ENCODE data around the gene CLRN3.

The CLRN3 gene, protein sequence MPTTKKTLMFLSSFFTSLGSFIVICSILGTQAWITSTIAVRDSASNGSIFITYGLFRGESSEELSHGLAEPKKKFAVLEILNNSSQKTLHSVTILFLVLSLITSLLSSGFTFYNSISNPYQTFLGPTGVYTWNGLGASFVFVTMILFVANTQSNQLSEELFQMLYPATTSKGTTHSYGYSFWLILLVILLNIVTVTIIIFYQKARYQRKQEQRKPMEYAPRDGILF
- 0 reads per million in 4 experiments for total RNA-seq

DNA sequence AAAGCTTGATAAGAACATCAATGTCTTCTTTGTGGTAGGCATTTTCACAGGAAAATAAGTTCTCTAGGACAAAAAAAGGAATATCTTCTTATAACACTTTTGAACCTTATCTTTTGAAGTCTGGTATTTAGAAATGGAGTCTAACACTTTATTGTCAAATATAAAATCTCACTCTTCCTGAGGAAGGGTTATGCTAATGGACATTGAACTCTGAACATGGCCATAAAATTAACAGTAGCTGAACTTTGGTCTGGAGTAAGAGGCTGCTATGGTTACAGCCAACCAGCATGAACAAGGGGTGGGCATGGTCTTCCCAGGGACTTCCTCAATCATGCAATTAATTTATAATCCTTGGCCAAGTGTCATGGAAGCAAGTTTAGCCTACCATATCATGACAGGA, at the start of gene CLRN3:
CLRN3 (minus strand) TSS at position 199 of the 400 bp plus-strand sequence; CDS start at position 42, 157 bp downstream.
- DNase-seq, result no peak

DNA sequence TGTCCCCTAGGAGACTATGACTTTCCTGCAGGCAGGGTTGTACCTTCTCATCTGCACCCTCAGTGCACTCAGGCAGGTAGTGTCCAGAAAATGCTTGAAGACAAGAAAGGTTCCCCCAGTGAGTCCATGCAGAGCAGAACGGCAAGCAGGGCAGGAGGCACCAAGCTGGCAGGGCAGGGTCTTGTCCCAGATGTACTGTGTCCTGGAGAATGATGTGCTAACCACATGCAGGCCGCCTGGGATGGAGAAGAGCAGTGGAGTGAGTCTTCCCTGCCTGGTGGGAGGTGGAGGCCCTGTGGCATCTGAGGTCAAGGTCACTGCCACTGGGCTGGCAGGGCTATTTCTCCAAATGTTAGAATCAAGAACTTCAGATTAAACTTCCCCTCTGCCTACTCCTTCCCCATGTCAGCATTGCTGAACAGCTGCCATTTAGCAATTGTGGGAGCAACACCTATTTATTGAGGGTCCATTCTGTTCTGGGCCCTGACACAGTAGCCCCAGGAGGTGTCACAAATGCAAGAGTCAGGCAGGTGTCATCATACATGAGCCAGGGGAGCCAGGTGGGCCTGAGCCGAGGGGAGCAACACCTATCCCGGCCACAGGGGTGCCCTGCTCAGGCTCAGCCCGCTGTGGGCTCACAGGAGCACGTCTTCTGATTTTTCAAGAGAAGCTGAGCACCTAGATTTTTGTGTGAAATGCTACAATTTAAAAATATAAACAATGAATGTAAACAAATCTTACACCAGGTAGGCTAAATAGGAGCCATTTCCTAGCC, 48.3 kb upstream of the CLRN3 start:
- DNase-seq, result no peak

DNA sequence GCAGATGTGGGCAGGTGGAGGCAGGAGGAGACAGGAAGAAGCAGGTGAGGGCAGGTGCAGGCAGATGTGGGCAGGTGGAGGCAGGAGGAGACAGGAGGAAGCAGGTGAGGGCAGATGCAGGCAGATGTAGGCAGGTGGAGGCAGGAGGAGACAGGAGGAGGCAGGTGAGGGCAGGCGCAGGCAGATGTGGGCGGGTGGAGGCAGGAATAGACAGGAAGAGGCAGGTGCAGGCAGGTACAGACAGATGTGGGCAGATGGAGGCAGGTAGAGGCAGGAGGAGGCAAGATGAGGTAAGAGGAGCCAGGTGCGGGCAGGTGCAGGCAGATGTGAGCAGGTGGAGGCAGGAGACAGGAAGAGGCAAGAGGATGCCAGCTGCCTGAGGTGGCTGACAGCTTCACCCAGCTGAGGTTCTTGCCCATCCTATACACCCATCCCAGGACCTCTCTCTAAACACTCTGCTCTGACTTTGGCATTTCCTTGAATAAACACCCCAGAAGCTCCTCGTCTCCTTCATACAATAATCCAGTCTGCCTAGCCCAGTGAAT, 47.1 kb upstream of the CLRN3 start:
- no peak for DNase-seq

DNA sequence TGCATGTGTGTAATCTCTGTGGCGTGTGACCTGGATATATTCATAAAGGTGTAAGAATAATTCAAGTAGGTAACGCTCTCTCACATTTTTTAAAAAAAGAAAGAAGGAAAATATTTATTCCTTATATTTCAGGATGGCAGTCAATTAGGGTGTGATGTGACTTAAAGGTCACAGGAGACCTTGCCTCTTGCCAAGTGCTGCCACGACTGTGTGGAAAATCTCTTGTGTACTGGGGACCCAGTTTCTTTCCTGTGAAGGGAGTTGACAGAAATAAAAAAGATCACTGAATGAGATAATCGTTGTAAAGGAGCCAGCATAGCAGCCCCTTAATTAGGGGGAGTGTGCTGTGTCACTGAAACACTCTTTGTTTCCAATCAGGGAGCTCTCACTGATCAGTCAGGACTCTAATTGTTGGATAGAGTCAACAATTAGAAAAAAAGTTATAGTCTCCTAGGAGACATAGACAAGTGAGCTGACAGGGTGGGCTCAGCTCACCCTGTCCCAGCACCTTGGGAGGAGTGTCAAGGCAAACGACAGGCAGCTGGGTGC, 45.2 kb upstream of the CLRN3 start:
- no peak for DNase-seq

DNA sequence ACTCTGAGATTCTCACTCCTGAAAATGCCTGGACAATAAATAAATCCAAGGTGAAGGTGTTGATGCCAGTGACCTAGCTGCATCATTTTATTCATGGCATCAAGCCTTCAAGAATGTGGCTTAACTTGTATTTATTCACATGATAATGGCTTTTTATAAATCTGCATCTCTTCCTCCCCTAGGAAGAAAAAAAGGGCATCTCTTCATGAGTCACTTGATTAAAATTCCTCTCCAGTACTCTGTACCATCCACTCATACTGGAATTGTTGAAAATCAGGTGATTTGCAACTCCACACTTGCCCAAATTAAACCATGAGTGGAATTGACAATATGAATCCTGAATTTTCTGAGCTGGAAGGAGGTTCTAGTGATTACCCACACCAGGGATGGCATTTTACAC, 44.3 kb upstream of the CLRN3 start:
- DNase-seq, result no peak

DNA sequence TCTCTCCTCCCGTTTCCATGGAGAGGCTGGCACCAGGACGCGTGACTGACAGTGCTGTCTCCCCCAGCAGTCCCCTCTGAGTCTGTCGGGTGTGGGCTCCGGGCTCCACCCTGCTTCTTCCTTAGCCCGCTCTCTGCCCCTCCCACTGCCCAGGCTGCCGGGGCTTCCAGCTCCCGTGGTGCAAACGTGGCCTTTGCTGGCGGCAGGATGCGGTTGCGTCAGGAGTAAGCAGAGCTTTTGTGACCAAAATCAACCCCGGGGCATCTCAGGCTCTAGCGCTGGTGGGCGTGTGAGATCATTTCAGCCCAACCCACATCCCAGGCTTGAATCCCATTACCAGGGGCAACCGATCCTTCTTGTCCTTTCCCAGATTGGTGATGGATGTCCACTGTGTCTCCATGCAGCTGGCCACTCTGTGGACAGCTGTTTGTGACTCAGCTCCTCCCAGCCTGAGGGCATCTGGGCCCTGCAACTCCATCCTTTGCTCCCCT, 42.4 kb upstream of the CLRN3 start:
- no peak for DNase-seq

DNA sequence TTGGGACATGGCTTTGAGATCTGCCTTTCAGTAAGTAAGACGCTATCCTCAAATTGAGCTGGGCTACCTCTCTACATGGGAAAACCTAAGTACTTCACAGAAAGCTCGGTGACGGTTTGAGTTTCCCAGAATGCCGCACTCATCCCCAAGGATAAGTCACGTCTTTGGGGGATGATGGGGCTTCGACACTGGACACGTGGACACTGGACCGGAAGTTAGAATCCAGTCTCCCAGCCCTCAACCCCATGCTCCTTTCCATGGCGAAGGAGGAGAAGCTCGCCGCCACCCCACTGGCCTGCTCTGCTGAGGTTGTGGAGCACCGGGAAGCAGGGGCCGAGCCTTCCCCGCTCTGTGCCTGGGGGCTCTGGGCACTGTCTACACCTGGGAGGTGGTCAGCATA, 41.6 kb upstream of the CLRN3 start:
- DNase-seq, result no peak

DNA sequence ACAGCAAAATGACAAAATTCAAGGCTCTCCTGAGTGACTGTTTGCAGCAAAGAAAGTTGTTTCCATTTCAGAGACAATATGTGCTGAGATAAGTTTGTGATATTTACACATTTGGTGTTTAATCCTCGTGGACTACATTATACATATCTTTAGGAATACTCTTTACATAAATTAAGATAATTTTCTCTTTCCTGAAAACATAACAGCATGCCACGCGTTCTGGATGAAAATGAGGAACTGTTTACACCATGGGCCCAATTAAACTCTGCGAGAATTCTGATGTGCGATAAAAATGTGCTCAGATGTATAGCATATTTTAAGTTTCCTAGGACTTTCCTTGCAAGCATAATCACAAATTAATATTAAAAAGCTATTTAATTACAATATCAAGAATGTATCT, 40.5 kb upstream of the CLRN3 start:
- no peak for DNase-seq

DNA sequence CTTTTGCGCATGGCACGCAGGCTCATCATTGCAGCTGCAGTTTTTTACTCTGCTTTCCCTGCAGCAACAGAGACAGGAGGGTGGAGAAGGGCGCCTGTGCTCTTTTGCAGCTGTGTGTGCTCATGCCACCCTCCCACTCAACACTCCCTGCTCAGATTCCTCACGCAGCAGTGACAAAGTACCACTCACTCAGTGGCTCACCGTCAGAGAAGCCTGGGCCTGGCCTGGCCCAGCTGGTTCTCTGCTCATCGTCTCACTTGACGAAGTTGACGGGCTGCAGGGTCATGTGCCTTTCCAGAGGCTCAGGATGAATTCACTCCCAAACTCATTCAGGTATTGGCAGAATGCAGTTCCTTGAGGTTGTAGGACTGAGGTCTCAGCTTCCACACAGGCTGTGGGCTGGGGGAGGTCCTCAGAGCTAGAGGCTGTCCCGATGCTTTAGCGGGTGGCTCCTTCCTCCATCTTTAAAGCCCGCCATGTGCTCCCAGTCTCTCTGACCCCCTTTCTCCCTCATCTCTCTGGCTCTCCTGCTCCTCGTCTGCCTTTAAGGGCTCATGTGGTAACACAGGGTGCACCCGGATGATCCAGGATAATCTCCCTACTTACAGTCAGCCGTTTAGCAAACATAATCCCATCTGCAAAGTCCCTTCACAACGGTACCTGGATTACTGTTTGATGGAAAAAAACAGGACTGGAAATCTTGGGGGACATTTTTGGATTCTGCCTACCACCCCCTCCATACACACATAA, 40.0 kb upstream of the CLRN3 start:
- no peak for DNase-seq

DNA sequence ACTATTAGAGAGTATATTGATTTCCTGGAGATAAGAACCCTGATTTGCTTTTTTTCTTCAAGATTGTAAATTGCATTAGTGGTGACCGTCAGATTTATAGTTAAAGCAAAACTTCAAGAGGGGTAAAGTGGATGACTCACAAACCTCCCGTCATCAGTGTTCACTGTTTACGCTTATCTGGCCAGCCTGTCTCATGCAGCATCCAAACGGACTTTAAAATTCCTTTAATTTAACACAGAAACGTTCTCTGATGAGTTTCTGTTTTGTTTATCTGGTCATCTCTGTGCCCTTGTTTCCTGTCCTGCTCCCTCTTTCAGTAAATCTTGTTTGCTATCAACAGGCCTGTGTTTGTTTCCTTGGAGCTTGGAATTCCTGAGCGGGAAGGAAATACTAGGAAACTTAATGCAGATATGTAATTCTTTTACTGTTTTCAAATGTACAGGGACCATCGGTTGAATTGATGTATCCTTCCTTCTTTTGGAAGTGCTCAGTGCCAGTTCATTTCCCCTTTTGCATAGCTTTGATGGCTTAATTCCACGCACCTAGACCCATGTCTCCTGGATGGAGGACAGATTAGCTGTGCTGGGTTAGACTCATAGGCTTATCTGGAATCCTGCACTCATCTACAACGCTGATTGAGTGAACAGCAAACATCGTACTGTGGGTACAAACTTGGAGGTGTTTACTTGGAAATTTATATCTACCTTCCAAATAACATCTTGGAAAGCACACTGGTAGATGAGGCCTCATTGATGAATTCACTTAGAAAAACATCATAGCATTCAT, 35.5 kb upstream of the CLRN3 start:
- no peak for DNase-seq

DNA sequence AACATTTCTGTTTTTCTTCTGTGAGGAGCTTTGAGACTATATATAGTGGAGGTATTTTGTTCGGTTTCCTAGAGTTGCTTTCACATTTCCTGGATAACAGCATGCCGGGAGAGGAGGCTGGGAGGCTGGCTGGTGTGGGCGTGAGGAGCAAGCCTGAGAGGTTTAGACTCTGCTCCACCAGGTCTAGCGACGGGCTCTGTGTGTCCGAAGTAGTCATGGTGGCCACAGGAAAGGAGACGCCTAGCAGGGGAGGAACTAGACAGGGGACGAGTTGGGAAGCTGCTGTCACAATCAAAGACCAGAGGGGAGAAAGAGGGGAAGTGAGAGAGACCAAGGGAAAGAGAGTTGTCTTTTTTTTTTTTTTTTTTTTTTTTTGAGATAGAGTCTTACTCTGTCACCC, 33.7 kb upstream of the CLRN3 start:
- DNase-seq, result no peak

DNA sequence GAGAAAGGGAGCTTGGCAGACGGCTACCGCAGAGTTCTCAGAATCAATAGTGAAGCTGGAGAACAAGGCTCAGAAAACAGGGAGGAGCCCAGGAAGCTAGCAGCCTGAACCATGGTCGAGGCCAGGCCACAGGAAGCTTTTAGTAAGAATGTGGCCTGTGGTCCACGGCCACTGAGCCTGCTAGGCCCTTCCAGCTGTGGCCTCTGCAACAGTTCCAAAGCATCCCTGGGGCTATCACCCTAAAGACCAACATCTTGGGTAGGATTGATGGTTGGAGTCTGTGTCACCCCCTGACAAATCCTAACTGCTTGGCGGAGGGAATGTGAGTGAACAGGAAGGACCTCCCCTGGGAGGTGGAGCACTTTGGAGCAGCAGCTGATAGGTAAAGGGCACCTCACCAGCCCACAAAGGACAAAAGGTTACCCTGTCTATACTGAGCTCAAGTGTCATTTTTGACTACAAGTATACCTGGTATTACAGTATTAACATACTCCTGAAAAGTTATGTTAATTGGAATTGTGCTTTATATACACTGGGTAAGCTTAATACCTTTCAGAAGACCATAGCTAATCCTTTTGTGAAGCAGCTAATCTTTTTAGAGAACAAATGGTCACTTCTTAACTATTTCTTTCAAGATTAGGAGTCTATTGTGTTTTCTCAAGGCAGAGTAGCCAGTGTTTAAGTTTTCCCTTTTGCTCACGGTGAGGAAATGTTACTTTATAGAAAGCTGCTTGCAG, 32.9 kb upstream of the CLRN3 start:
- DNase-seq, result no peak

DNA sequence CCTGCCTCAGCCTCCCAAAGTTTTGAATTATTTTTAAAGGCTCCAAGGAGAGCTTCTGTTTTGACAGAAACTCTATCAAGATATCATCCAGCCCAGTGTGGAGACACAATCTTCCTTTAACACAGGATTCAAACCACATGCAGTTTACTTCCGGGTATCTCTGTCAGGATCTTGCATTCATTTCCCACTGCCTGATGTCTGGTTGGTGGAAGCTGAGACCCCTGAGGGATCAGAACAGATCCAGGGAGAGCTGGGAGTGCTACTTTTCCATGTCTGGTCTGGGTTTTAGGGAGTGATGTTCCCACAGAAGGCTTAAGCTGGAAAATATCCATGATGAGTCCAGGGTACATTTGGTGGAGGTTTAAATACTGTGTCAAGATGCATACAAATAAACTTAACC, 30.9 kb upstream of the CLRN3 start:
- DNase-seq, result no peak

DNA sequence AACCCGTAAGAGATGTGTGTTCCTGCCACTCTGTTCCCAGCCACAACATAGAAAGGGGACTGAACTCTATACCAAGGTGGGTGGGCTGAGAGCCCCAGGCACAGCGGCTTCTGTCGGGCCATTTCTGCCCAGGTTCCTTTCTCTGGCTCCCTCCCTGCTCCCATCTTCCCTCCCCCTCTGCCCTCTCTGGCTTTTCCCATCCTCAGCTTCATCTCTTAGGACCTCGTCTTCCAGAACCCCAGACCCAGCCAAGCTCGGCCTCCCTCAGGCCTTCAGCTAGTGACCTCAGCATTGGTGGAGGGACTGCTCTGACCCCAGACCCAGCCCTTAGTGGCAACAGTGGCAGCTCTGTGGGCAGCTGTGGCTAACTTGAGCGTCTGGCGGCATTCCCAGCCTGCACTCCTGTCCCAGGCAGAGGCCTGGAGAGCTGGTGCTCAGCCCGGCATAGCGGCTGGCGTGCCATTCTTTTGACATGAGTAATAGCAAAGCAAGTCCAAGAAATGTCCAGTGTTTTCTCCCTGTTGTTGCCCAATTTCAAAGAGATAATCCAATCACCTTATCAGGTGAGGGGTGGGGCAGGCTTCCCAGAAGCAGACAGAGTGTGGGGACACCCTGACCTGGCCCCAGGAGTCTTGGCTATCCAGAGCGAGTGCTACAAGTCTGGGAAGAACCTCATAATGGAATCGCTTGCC, 30.1 kb upstream of the CLRN3 start:
- no peak for DNase-seq

DNA sequence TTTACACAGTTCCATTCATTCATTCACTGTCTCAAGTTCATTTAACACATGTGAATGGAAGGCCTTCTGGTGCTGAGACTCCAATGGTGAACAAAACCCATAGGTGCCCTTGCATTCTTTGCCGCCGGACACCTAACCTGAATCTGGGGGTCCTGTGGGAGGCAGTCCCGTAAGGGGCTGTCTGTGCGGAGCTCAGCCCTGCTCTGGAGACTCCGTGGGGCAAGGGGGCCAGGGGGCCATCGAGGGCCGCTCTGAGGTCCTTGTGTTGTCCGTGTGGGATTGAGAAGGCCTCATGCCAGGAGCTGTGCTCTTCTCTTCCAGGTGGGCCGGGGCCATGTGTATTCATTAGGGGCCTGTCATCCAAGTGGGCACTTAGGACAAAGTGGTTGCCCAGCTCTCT, 29.5 kb upstream of the CLRN3 start:
- no peak for DNase-seq

DNA sequence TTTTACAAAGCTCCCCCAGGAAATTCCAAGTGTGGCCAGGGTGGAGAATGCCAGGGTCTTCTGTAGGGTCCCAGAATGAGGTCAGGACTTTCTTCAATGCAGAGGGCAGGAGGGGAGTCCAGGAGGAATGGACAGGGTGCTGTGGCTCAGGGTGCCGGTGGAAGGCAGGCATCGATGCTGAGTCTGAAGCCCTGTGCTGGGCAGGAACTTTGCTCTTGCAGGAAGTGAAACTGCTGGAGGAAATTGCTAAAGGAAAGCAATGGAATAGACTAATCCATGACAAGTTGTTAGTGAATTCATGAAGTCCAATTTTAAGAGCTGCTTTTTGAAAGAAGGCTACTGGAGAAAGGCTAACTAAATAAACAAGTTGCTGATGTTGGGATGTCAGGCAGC, 29.0 kb upstream of the CLRN3 start:
- no peak for DNase-seq

DNA sequence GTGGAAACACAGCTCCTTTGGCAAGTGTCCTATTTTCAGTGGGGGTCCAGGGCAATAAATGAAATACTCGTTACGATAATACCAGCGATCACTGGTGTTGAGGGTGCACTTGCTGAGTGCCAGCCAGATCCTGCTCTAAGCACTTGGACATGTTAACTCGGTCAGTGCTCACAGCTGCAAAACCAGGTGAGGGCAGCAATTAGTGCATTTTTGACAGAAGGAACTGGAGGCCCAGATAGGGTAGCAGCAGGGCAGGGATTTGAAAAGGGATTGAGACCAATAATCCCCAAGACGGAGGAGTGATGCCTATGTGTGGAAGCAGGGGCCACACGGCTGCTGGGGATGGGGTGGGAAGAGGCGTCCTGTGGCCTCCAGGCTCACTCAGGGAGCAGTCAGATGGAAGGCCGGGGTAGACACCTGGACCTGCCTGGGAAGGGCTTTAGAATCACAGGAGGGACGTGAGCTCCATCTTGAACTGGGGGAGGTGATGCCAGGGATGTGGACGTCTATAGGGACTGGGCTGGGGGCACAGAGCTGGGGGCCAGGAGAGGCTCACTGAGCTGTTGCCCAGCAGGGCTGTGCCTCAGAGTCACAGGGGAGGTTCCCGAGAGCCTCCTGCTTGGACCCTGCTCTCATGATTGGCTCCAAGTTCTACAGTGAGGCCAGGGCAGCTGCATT, 28.5 kb upstream of the CLRN3 start:
- no peak for DNase-seq

DNA sequence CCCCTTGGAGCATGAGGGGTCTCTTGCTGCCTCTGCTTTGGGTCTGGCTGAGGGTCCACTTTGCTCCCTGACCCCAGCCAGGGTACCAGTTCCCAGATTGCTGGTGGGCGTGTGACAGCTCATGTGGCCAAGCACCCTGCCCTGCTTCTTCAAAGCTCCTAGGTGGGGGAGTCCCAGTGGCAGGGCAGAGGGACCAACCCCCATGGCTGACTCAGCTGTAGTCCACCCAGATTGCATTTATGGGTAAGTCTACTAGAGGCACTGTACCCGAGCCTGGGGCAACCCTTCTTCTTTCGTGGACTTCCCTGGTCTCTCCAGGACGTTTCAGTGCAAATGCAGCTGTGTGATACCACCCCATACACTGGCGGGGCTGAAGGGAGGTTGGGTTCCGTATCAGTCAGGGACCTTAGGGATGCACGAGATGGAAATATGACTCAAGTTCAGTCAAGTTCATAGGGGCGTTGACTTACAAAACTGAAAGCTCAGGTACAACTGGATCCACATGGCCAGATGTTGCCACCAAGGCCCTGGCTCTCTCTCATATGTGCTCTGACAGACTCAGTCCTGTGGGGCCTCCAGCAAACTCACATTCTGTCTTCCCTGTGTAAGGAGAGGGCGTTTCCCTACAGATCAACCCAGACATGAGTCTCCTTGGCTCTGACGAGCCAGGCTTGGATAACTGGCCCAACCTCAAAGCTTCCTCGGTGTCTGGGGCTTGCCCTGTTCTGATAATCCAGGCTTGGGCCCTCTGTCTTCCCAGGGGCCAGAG, 27.7 kb upstream of the CLRN3 start:
- DNase-seq, result no peak
